Mucosa of stomach (tissue), 1 donor: ENCODE results near the gene IGSF21.

ENCODE experiments used
- H3K27me3 ChIP-seq: one replicate; pipeline ENCODE4 v1.7.0; 2013; ENCODE audit warnings: mild to moderate bottlenecking, low read length; ENCODE audit not compliant: control insufficient read depth, insufficient read depth
- H3K36me3 ChIP-seq: one replicate; pipeline ENCODE4 v1.7.0; 2013; ENCODE audit warnings: low read length; ENCODE audit not compliant: control insufficient read depth, insufficient read depth
- H3K4me1 ChIP-seq: one replicate; pipeline ENCODE4 v1.7.0; 2013; ENCODE audit warnings: mild to moderate bottlenecking, low read length; ENCODE audit not compliant: control insufficient read depth, insufficient read depth
- H3K4me3 ChIP-seq: one replicate; pipeline ENCODE4 v1.7.0; 2013; ENCODE audit warnings: low read length
- H3K9ac ChIP-seq: one replicate; pipeline ENCODE4 v1.7.0; 2013; ENCODE audit warnings: mild to moderate bottlenecking, low read length, moderate library complexity
- H3K9me3 ChIP-seq: one replicate; pipeline ENCODE4 v1.7.0; 2013; ENCODE audit warnings: mild to moderate bottlenecking, low read length, moderate library complexity; ENCODE audit not compliant: control insufficient read depth
- donor health status: Pancreatic carcinoma.

IGSF21 gene

DNA sequence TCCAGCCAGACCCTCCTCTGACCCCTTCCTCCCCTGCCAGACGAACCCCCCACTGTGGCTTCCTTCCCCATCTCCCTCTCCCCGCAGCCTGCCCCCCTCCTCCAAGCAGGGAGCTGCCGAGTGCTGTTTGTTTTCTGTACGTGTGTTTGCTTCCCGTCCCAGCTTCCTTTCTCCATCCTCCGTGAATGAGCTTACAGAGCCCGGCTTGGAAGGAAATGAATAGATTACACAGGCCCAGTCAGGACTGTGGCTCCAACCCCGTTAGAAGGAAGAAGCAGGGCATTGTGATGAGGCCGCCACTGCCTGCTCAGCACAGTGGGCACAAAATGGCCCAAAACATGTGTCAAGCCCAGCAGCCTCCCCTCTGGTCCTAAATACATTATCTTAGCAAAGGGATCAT is 123.2 kb downstream of the IGSF21 start:
- H3K4me1 ChIP-seq = no peaks in the 10 kb centered on the region
- peaks cover 10% of the 10 kb centered on the region for H3K27me3 ChIP-seq
- no peak overlapping the region for H3K9ac ChIP-seq
- H3K36me3 ChIP-seq = no peaks in the 10 kb centered on the region
- H3K4me3 ChIP-seq = no peak overlapping the region
- H3K9me3 ChIP-seq = peaks cover 10% of the 10 kb centered on the region

DNA sequence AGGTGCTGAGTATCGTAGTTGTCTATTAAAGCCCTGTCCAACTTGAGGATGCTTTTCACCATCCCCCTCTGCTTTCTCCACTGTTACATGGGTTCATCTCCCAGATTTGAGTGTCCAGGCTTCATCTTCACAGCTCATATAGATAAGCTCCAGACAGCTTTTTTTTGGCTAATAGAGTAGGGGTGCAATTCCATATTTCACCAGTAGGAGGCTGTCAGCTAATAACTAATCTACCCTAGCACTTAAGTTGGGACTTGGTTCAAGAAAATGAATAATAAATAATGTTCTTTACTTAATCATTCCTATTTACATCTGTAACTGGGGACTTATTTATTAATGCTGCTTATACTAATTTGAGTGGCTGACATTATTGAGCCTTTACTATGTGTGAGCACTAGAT is 124.5 kb downstream of the IGSF21 start:
- Histone ChIP-seq H3K4me3 (no peak overlapping the region), H3K9me3 (peaks cover 10% of the 10 kb centered on the region), H3K4me1 (no peaks in the 10 kb centered on the region), H3K36me3 (no peaks in the 10 kb centered on the region), H3K9ac (no peak overlapping the region), H3K27me3 (peaks cover 10% of the 10 kb centered on the region)

- Histone ChIP-seq H3K27me3 (peaks cover 8% of the 10 kb centered on the region), H3K9ac (no peak overlapping the region), H3K4me3 (no peak overlapping the region), H3K36me3 (no peaks in the 10 kb centered on the region), H3K9me3 (peaks cover 10% of the 10 kb centered on the region), H3K4me1 (no peaks in the 10 kb centered on the region)
Observed at GRCh38 chr1:18233176-18233864, 125.7 kb downstream of the IGSF21 start.

- Histone ChIP-seq H3K4me3 (no peak overlapping the region), H3K9ac (no peak overlapping the region), H3K4me1 (no peaks in the 10 kb centered on the region), H3K9me3 (peaks cover 10% of the 10 kb centered on the region), H3K36me3 (no peaks in the 10 kb centered on the region), H3K27me3 (peaks cover 6% of the 10 kb centered on the region)
Observed at GRCh38 chr1:18234790-18235242, 127.2 kb downstream of the IGSF21 start.

DNA sequence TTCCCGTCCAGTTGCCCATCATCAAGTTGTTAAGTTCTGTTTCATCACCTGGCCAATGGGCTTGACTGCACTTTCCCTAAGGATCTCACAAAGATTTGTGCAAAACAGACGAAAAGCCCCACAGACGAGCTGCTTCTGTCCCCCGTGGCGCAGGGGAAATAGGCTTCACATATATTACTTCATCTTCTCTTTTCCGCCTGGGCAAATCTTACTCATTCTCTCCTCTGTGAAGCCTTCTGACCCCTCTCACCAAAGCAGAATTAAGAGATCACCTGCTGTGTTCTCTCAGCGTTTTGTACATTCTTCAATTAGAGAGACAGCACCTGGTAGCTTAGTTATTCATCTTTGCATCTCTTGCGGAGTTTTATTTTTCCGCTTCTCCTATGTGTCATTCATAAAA is 129.8 kb downstream of the IGSF21 start:
- H3K27me3 ChIP-seq = peaks cover 6% of the 10 kb centered on the region
- H3K9ac ChIP-seq = no peak overlapping the region
- no peak overlapping the region for H3K4me3 ChIP-seq
- H3K9me3 ChIP-seq = no peaks in the 10 kb centered on the region
- no peaks in the 10 kb centered on the region for H3K36me3 ChIP-seq
- no peaks in the 10 kb centered on the region for H3K4me1 ChIP-seq

- Histone ChIP-seq H3K27me3 (peaks cover 6% of the 10 kb centered on the region), H3K36me3 (no peaks in the 10 kb centered on the region), H3K9ac (no peak overlapping the region), H3K4me1 (no peaks in the 10 kb centered on the region), H3K4me3 (no peak overlapping the region), H3K9me3 (no peaks in the 10 kb centered on the region)
Observed at GRCh38 chr1:18238190-18238589, 130.6 kb downstream of the IGSF21 start.

DNA sequence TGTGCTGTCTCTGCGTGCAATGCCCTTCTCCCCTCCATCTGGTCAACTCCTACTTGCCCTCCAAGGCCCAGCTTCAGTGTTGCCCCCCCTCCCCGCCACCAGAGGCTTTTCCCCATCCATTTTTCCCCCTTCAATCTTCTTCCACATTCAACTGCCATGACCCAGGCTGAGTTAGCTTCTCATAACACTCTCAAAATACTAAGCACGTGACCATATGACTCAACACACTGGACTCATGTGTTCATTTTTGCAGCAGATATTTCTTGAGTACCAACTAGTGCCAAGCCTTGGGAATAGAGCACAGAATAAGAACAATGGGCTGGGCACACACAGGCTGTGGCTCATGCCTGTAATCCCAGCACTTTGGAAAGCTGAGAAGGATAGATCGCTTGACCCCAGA is 132.1 kb downstream of the IGSF21 start:
- Histone ChIP-seq H3K36me3 (no peaks in the 10 kb centered on the region), H3K9ac (no peak overlapping the region), H3K4me3 (no peak overlapping the region), H3K27me3 (peaks cover 6% of the 10 kb centered on the region), H3K9me3 (no peaks in the 10 kb centered on the region), H3K4me1 (no peaks in the 10 kb centered on the region)

GRCh38 chr1:18240906-18241305 is 133.3 kb downstream of the IGSF21 start:
- no peaks in the 10 kb centered on the region for H3K4me1 ChIP-seq
- H3K9me3 ChIP-seq = no peaks in the 10 kb centered on the region
- peaks cover 6% of the 10 kb centered on the region for H3K27me3 ChIP-seq
- no peak overlapping the region for H3K9ac ChIP-seq
- no peak overlapping the region for H3K4me3 ChIP-seq
- H3K36me3 ChIP-seq = no peaks in the 10 kb centered on the region

GRCh38 chr1:18241891-18242290 is 134.3 kb downstream of the IGSF21 start:
- no peak overlapping the region for H3K4me3 ChIP-seq
- no peak overlapping the region for H3K9ac ChIP-seq
- peaks cover 6% of the 10 kb centered on the region for H3K27me3 ChIP-seq

GRCh38 chr1:18243503-18244175 is 136.0 kb downstream of the IGSF21 start:
- no peak overlapping the region for H3K9ac ChIP-seq
- H3K4me1 ChIP-seq = no peaks in the 10 kb centered on the region
- no peaks in the 10 kb centered on the region for H3K9me3 ChIP-seq
- no peaks in the 10 kb centered on the region for H3K36me3 ChIP-seq
- H3K27me3 ChIP-seq = peaks cover 8% of the 10 kb centered on the region
- no peak overlapping the region for H3K4me3 ChIP-seq

More at GRCh38 chr1:18241891-18242290, 134.3 kb downstream of the IGSF21 start:
- H3K9me3 ChIP-seq = no peaks in the 10 kb centered on the region
- H3K36me3 ChIP-seq = no peaks in the 10 kb centered on the region
- no peaks in the 10 kb centered on the region for H3K4me1 ChIP-seq

- Histone ChIP-seq H3K36me3 (no peaks in the 10 kb centered on the region), H3K4me1 (no peaks in the 10 kb centered on the region), H3K9ac (no peak overlapping the region)
Observed at GRCh38 chr1:18244762-18245161, 137.2 kb downstream of the IGSF21 start.

DNA sequence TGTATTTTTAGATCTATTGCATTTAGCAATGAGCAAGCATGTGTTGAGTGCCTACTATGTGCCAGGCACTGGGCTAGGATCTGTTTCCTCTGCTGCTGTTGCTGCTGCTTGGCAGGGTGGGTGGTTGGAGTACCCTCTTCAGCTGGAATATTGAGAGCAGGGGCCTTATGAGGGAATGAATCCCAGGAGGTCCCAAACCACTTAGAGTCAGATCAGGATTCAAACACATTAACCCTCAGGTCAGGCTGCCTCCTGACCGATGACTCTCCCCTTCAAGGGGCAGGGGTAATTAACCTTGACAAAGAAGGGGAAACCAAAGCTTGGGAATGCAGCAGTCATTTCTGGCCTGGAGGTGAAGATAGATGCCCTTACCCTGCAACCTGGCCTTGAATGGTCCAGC is 138.0 kb downstream of the IGSF21 start:
- Histone ChIP-seq H3K4me1 (no peaks in the 10 kb centered on the region), H3K36me3 (no peaks in the 10 kb centered on the region), H3K9me3 (no peaks in the 10 kb centered on the region), H3K9ac (no peak overlapping the region), H3K27me3 (peaks cover 8% of the 10 kb centered on the region), H3K4me3 (no peak overlapping the region)

More at GRCh38 chr1:18244762-18245161, 137.2 kb downstream of the IGSF21 start:
- Histone ChIP-seq H3K4me3 (no peak overlapping the region), H3K9me3 (no peaks in the 10 kb centered on the region), H3K27me3 (peaks cover 8% of the 10 kb centered on the region)
